A673 (cell line): ENCODE data around the gene FBN1.

ENCODE experiments used
- EZH2 ChIP-seq: fragments of 200-600 bp; sonication (generic); IDR thresholded peaks from 2 replicates; pipeline ENCODE4 v1.6.1; 2017; ENCODE audit warnings: borderline replicate concordance, low read depth, mild to moderate bottlenecking, mixed read lengths, antibody characterized with exemption, low read length; ENCODE audit not compliant: poor library complexity, severe bottlenecking
- TF ChIP-seq, protein P1 (sequence below): fragments of 300-800, 200-600 bp; sonication (generic); conservative IDR thresholded peaks from 2 replicates; pipeline ENCODE4 v1.5.1; 2017; ENCODE audit warnings: low read depth, mild to moderate bottlenecking, antibody characterized with exemption, low read length, moderate library complexity, mixed read lengths

DNA sequence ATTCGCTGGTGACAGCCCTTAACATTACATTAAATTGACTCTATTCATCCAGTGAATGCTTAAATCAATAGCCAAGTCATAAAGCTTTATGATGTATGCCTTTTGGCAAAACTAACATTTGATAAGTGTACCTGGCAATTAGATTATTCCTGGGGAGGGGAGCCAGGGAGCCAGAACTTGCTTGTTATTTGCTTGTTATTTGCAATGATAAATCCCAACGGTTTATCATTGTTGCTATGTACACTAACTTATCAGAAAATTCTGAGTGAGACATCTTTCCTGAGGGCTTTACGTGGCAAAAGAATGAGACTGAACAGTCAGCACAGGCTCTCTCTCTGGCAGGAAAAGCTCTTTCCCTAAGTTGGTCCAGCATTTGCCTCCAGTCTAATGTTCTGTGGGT is 35.8 kb upstream of the FBN1 start:
- TF ChIP-seq, protein P1, sequence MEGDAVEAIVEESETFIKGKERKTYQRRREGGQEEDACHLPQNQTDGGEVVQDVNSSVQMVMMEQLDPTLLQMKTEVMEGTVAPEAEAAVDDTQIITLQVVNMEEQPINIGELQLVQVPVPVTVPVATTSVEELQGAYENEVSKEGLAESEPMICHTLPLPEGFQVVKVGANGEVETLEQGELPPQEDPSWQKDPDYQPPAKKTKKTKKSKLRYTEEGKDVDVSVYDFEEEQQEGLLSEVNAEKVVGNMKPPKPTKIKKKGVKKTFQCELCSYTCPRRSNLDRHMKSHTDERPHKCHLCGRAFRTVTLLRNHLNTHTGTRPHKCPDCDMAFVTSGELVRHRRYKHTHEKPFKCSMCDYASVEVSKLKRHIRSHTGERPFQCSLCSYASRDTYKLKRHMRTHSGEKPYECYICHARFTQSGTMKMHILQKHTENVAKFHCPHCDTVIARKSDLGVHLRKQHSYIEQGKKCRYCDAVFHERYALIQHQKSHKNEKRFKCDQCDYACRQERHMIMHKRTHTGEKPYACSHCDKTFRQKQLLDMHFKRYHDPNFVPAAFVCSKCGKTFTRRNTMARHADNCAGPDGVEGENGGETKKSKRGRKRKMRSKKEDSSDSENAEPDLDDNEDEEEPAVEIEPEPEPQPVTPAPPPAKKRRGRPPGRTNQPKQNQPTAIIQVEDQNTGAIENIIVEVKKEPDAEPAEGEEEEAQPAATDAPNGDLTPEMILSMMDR = no peak
- no peak for TF ChIP-seq EZH2
